Lower leg skin (tissue), 3 donors: ENCODE measurements around the gene NCOR1.

Source experiments
- CTCF ChIP-seq, 3 donors: fragments of 450-650 bp; IDR thresholded peaks; one replicate each; pipeline ENCODE4 v1.5.1; 2016; ENCODE audit warnings: antibody characterized with exemption in 3 of 3, mild to moderate bottlenecking in 3 of 3, moderate library complexity in 2 of 3
- POLR2A ChIP-seq, 2 donors: fragments of 450-650 bp; IDR thresholded peaks; one replicate each; pipeline ENCODE4 v1.6.1; 2016 to 2017; ENCODE audit warnings: antibody characterized with exemption in 2 of 2, mild to moderate bottlenecking in 1 of 2, moderate library complexity in 1 of 2

DNA sequence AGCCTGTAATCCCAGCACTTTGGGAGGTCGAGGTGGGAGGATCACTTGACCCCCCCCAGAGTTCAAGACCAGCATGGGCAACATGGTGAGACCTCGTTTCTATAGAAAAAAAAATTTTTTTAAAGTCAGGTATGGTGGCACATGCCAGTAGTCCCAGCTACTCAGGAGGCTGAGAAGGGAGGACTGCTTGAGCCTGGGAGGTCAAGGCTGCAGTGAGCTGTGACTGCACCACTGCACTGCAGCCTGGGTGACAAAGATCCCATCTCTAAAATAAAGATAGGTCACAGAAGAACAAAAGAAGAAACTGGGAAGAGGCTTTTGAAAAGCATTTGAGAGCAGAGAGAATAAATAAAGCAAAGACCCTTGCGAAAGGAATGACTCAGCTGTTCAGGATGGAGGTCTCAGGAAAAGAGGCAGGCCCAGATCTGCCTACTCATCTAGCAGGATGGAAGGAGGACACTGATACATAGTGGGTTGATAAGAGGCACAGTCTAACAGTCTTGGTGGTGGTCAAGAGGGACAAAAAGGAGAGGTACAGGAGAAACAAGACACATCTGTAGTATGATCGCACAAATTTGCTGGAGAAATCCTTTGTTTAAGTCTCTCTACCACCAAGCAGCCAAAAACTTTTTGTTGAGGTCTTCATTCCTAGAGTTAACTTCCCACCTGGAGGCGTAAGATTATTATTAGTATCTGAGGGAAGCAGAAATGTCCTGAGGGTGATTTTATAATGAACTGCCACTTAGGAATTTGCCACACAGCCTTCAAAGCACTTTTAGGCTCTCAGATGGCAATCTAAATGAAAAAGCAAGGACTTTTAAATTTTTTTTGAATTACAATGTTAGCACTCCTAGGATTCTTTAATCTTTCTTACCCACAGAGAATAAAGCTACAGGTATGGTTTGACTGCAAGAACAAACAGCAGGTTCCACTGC is 233.4 kb downstream of the NCOR1 start:
- TF ChIP-seq CTCF (IDR thresholded peaks at IDR 0.05) (no peak), POLR2A (IDR thresholded peaks at IDR 0.05) (no peak)
